ENCODE measurements around the gene INTS13.

- TF ChIP-seq CTCF (IDR thresholded peaks at IDR 0.05) (no peak), EP300 (IDR thresholded peaks at IDR 0.05; ENCODE audit: borderline replicate concordance in 1 of 2, low read depth in 1 of 2, low read length in 1 of 2) (no peak)
Measured at GRCh38 chr12:26895672-26896071, 42.1 kb downstream of the INTS13 start.

Measured in SK-N-SH (cell line).